Astrocyte (in vitro differentiated cells and primary cell): ENCODE results near the gene CCR6. TPM values are rescaled to one million over a fixed set of nuclear protein-coding genes. Genes with fewer than 3 reads are reported as not detected.
"Not testable (repeated sequence)": the region's sequence is repeated elsewhere in the genome, so short reads cannot be mapped to it uniquely, and the experiment has no call there.

Experiments
- DNase-seq: peaks from one replicate; pipeline ENCODE4 v3.0.0-alpha.2; 2010; ENCODE audit warnings: low read depth
- FAIRE-seq: peaks from 2 replicates; lab custom pipeline; 2011; peaks lifted over from hg19 to GRCh38; lab: Jason Lieb, UNC
- H2AFZ ChIP-seq: 2 replicates; pipeline ENCODE4 v1.6.0; 2012; ENCODE audit warnings: low read depth, low read length, inconsistent platforms
- H3K27ac ChIP-seq: 2 replicates; pipeline ENCODE4 v1.5.1; 2011; ENCODE audit warnings: low read depth, low read length, inconsistent platforms
- H3K27me3 ChIP-seq: 2 replicates; pipeline ENCODE4 v1.6.0; 2011; ENCODE audit warnings: low read length, inconsistent platforms; ENCODE audit not compliant: insufficient read depth
- H3K36me3 ChIP-seq: 2 replicates; pipeline ENCODE4 v1.5.1; 2011; ENCODE audit warnings: low read length, inconsistent platforms; ENCODE audit not compliant: insufficient read depth
- H3K4me1 ChIP-seq: 2 replicates; pipeline ENCODE4 v1.5.1; 2011; ENCODE audit warnings: low read length, inconsistent platforms; ENCODE audit not compliant: insufficient read depth
- H3K4me2 ChIP-seq: 2 replicates; pipeline ENCODE4 v1.6.0; 2012; ENCODE audit warnings: low read length, inconsistent platforms
- H3K4me3 ChIP-seq: 2 replicates; pipeline ENCODE4 v1.5.1; 2011; ENCODE audit warnings: low read depth, mild to moderate bottlenecking, low read length, inconsistent platforms; ENCODE audit not compliant: insufficient read depth
- H3K79me2 ChIP-seq: 2 replicates; pipeline ENCODE4 v1.6.0; 2012; ENCODE audit warnings: mild to moderate bottlenecking, low read length, inconsistent platforms; ENCODE audit not compliant: insufficient read depth
- H3K9ac ChIP-seq: 2 replicates; pipeline ENCODE4 v1.6.0; 2012; ENCODE audit warnings: mild to moderate bottlenecking, low read length, inconsistent platforms
- H3K9me3 ChIP-seq: 2 replicates; pipeline ENCODE4 v1.5.1; 2012; ENCODE audit warnings: low read depth, mild to moderate bottlenecking, low read length, inconsistent platforms; ENCODE audit not compliant: insufficient read depth
- H4K20me1 ChIP-seq: 2 replicates; pipeline ENCODE4 v1.6.0; 2012; ENCODE audit warnings: low read length, inconsistent platforms; ENCODE audit not compliant: insufficient read depth
- H3K27ac Mint-ChIP-seq: one replicate; pipeline ENCODE4 v1.8.0; 2021; ENCODE audit warnings: mild to moderate bottlenecking, mixed read lengths; ENCODE audit not compliant: unreplicated experiment
- H3K27me3 Mint-ChIP-seq: one replicate; pipeline ENCODE4 v1.8.0; 2021; ENCODE audit warnings: low read depth, mixed read lengths; ENCODE audit not compliant: unreplicated experiment
- H3K36me3 Mint-ChIP-seq: one replicate; pipeline ENCODE4 v1.8.0; 2021; ENCODE audit warnings: low read depth, mixed read lengths; ENCODE audit not compliant: unreplicated experiment
- H3K4me1 Mint-ChIP-seq: one replicate; pipeline ENCODE4 v1.8.0; 2021; ENCODE audit warnings: low read depth, mixed read lengths; ENCODE audit not compliant: unreplicated experiment
- H3K4me3 Mint-ChIP-seq: one replicate; pipeline ENCODE4 v1.8.0; 2021; ENCODE audit warnings: mild to moderate bottlenecking, moderate library complexity, mixed read lengths; ENCODE audit not compliant: unreplicated experiment
- H3K9me3 Mint-ChIP-seq: one replicate; pipeline ENCODE4 v1.8.0; 2021; ENCODE audit warnings: mild to moderate bottlenecking, mixed read lengths; ENCODE audit not compliant: unreplicated experiment
- CTCF ChIP-seq: IDR thresholded peaks from 2 replicates; pipeline ENCODE4 v1.5.1; 2011; ENCODE audit warnings: low read depth, mild to moderate bottlenecking, inconsistent platforms, low read length, moderate library complexity; ENCODE audit not compliant: insufficient read depth
- EZH2 ChIP-seq: IDR thresholded peaks from 2 replicates; pipeline ENCODE4 v1.6.1; 2012; ENCODE audit warnings: mild to moderate bottlenecking, low read length, inconsistent platforms; ENCODE audit not compliant: insufficient read depth
- total RNA-seq: library from RNA; stranded (reverse); gene quantifications from 2 replicates; pipeline ENCODE4 v1.2.1, GENCODE V29; 2021

The CCR6 gene
- total RNA-seq, 1 donor from 2014 or later, result not detected

GRCh38 chr6:167087857-167088354 lies 35.0 kb upstream of the CCR6 start:
- DNase-seq (no peak), FAIRE-seq (no peak)
- no peak overlapping the region for H3K4me2 ChIP-seq
- Mint-ChIP-seq H3K27me3 (no peaks in the 10 kb centered on the region), H3K4me3 (no peak overlapping the region), H3K36me3 (peaks cover 2% of the 10 kb centered on the region), H3K27ac (no peak overlapping the region), H3K9me3 (peaks cover 20% of the 10 kb centered on the region), H3K4me1 (no peaks in the 10 kb centered on the region)
- no peak overlapping the region for H3K4me3 ChIP-seq
- H3K4me1 ChIP-seq, result no peaks in the 10 kb centered on the region
- no peaks in the 10 kb centered on the region for H3K36me3 ChIP-seq
- H3K27ac ChIP-seq, result no peak overlapping the region
- TF ChIP-seq CTCF (no peak), EZH2 (no peak)
- no peaks in the 10 kb centered on the region for H3K79me2 ChIP-seq
- H3K27me3 ChIP-seq, result no peaks in the 10 kb centered on the region
- H2AFZ ChIP-seq, result no peak overlapping the region
- H3K9ac ChIP-seq, result no peak overlapping the region
- H3K9me3 ChIP-seq, result no peaks in the 10 kb centered on the region
- H4K20me1 ChIP-seq, result no peaks in the 10 kb centered on the region

- H3K27ac ChIP-seq, H3K79me2 ChIP-seq, H3K36me3 ChIP-seq, H3K9me3 ChIP-seq, H3K4me2 ChIP-seq, H3K9ac ChIP-seq, H3K27me3 ChIP-seq, H3K4me1 ChIP-seq, H3K4me1 Mint-ChIP-seq, H3K4me3 ChIP-seq, H3K27ac Mint-ChIP-seq, H4K20me1 ChIP-seq, H3K27me3 Mint-ChIP-seq, H3K4me3 Mint-ChIP-seq, FAIRE-seq, DNase-seq, H3K36me3 Mint-ChIP-seq, H2AFZ ChIP-seq: not testable (repeated sequence)
- H3K9me3 Mint-ChIP-seq, result peaks cover 20% of the 10 kb centered on the region
Measured at GRCh38 chr6:167088741-167089140, 34.2 kb upstream of the CCR6 start.

GRCh38 chr6:167089243-167090142 lies 33.4 kb upstream of the CCR6 start:
- H3K27ac Mint-ChIP-seq, result no peak overlapping the region
- H3K4me3 Mint-ChIP-seq, result no peak overlapping the region

More at GRCh38 chr6:167089243-167090142, 33.4 kb upstream of the CCR6 start:
- H3K27me3 ChIP-seq, result no peaks in the 10 kb centered on the region
- Mint-ChIP-seq H3K27me3 (no peaks in the 10 kb centered on the region), H3K4me1 (peaks cover 3% of the 10 kb centered on the region), H3K9me3 (peaks cover 24% of the 10 kb centered on the region), H3K36me3 (peaks cover 4% of the 10 kb centered on the region)
- H2AFZ ChIP-seq, result no peak overlapping the region
- TF ChIP-seq EZH2, result no peak
- TF ChIP-seq CTCF, result no peak
- FAIRE-seq (no peak), DNase-seq (no peak)
- H4K20me1 ChIP-seq, result no peaks in the 10 kb centered on the region
- H3K79me2 ChIP-seq, result no peaks in the 10 kb centered on the region
- no peak overlapping the region for H3K9ac ChIP-seq
- no peaks in the 10 kb centered on the region for H3K9me3 ChIP-seq
- no peaks in the 10 kb centered on the region for H3K36me3 ChIP-seq
- H3K4me1 ChIP-seq, result no peaks in the 10 kb centered on the region
- no peak overlapping the region for H3K27ac ChIP-seq
- no peak overlapping the region for H3K4me2 ChIP-seq
- no peak overlapping the region for H3K4me3 ChIP-seq
